K562 (cell line): ENCODE measurements around the gene P2RX3. TPM values are rescaled to one million over a fixed set of nuclear protein-coding genes. Genes with fewer than 3 reads are reported as not detected.

Experiments
- ATAC-seq: fragments of 200-7000 bp; cut with Tn5 transposase; 3 replicates; pipeline ENCODE4 v1.9.1; 2020; ENCODE audit warnings: moderate library complexity
- BruUV-seq: library from RNA; stranded (reverse); fragments of 400-500 nt; replicated peaks from 2 replicates; lab custom pipeline; 2021; lab: Mats Ljungman, UMichigan
- CTCF ChIA-PET: fragments of 300-600 bp; formaldehyde crosslinking; extraction: SDS; loops from one replicate; lab custom pipeline; 2021; ENCODE audit warnings: low intra/inter-chr PET ratio; lab: Yijun Ruan, JAX
- POLR2A ChIA-PET: fragments of 300-600, 350-650 bp; sonication (Branson Sonifier 250); formaldehyde crosslinking; extraction: SDS; loops from one replicate; lab custom pipeline; 2021; ENCODE audit warnings: antibody characterized with exemption, inconsistent platforms; lab: Yijun Ruan, JAX
- DNase-seq, 4 experiments: peaks; one replicate each; pipeline versions ENCODE4 v3.0.0 to v3.0.0-alpha.2; 2011 to 2018; ENCODE audit warnings: low spot score in 3 of 4, mixed read lengths in 3 of 4; ENCODE audit errors: extremely low read depth in 1 of 4
- FAIRE-seq: peaks from 2 replicates; lab custom pipeline; 2011; peaks lifted over from hg19 to GRCh38; lab: Jason Lieb, UNC
- H2AFZ ChIP-seq: 2 replicates; pipeline ENCODE4 v1.6.0; 2011; ENCODE audit warnings: low read depth, low read length, control low read depth, inconsistent platforms
- H3K27ac ChIP-seq: fragments of 200-600 bp; 3 replicates; pipeline ENCODE4 v1.8.0; 2011; ENCODE audit warnings: low read depth, mild to moderate bottlenecking, control low read depth, inconsistent platforms, low read length, moderate library complexity, mixed read lengths; ENCODE audit errors: extremely low read depth
- H3K27me3 ChIP-seq, 2 experiments: fragments of 300-600 bp in 1 of 2; 2 replicates in 1 of 2; 3 replicates in 1 of 2; pipeline versions ENCODE4 v1.6.0 to v1.8.0; 2011; ENCODE audit warnings: inconsistent platforms in 2 of 2, low read length in 2 of 2, mild to moderate bottlenecking in 1 of 2, mixed read lengths in 1 of 2, moderate library complexity in 1 of 2; ENCODE audit not compliant: control insufficient read depth in 2 of 2, insufficient read depth in 2 of 2
- H3K36me3 ChIP-seq: fragments of 300-600 bp; 3 replicates; pipeline ENCODE4 v1.8.0; 2011; ENCODE audit warnings: mild to moderate bottlenecking, low read length, inconsistent platforms; ENCODE audit not compliant: control insufficient read depth, insufficient read depth
- H3K4me1 ChIP-seq, 2 experiments: fragments of 200-600 bp in 1 of 2; replicated peaks in 1 of 2; 2 replicates in 1 of 2; 3 replicates in 1 of 2; pipeline versions ENCODE4 v1.5.1 to v1.8.0; 2011; ENCODE audit warnings: inconsistent platforms in 2 of 2, low read length in 2 of 2, mild to moderate bottlenecking in 1 of 2, mixed read lengths in 1 of 2, moderate library complexity in 1 of 2; ENCODE audit not compliant: control insufficient read depth in 2 of 2, insufficient read depth in 2 of 2
- H3K4me2 ChIP-seq: 2 replicates; pipeline ENCODE4 v1.6.1; 2011; ENCODE audit warnings: low read length, control low read depth, inconsistent platforms, mixed read lengths; ENCODE audit not compliant: insufficient read depth
- H3K4me3 ChIP-seq: fragments of 200-600 bp; sonication (generic), shearing (Covaris generic); 2 replicates; pipeline ENCODE4 v1.5.1; 2016; ENCODE audit warnings: control low read depth, inconsistent platforms
- H3K79me2 ChIP-seq: fragments of 200-600 bp; 3 replicates; pipeline ENCODE4 v1.8.0; 2011; ENCODE audit warnings: low read length, inconsistent platforms; ENCODE audit not compliant: control insufficient read depth, insufficient read depth
- H3K9ac ChIP-seq, 2 experiments: 2 replicates each; pipeline versions ENCODE4 v1.6.0 to v1.6.1; 2011; ENCODE audit warnings: low read depth in 2 of 2, low read length in 2 of 2, control low read depth in 1 of 2, inconsistent platforms in 1 of 2, mild to moderate bottlenecking in 1 of 2, mixed read lengths in 1 of 2; ENCODE audit not compliant: insufficient read depth in 1 of 2
- H3K9me1 ChIP-seq: one replicate; pipeline ENCODE4 v1.6.0; 2011; ENCODE audit warnings: inconsistent platforms, mild to moderate bottlenecking, low read length, moderate library complexity; ENCODE audit not compliant: control insufficient read depth, insufficient read depth
- H3K9me3 ChIP-seq: replicated peaks from 2 replicates; pipeline ENCODE4 v1.5.1; 2011; ENCODE audit warnings: low read depth, low read length, inconsistent platforms; ENCODE audit not compliant: control insufficient read depth, insufficient read depth
- H4K20me1 ChIP-seq: replicated peaks from 2 replicates; pipeline ENCODE4 v1.6.1; 2011; ENCODE audit warnings: low read length, inconsistent platforms, mixed read lengths; ENCODE audit not compliant: control insufficient read depth, insufficient read depth
- CBX3 ChIP-seq, 2 experiments: IDR thresholded peaks; 1 replicate in 1 of 2; 2 replicates in 1 of 2; pipeline ENCODE4 v1.6.1; 2012; ENCODE audit warnings: inconsistent platforms in 2 of 2, low read length in 2 of 2, borderline replicate concordance in 1 of 2, control low read depth in 1 of 2
- GTF2A2 ChIP-seq: IDR thresholded peaks from 2 replicates; pipeline ENCODE4 v1.6.1; 2016; ENCODE audit warnings: mild to moderate bottlenecking, missing genetic modification characterization, missing compliant biosample characterization
- HOXB6 ChIP-seq: fragments of 250-450 bp; sonication (Bioruptor Pico); IDR thresholded peaks from 2 replicates; pipeline ENCODE4 v1.5.1; 2022; ENCODE audit warnings: mild to moderate bottlenecking, borderline replicate concordance
- NFIC ChIP-seq: fragments of 450-650 bp; IDR thresholded peaks from 2 replicates; pipeline ENCODE4 v1.6.1; 2017; ENCODE audit warnings: mild to moderate bottlenecking, inconsistent platforms
- SP2 ChIP-seq: IDR thresholded peaks from 2 replicates; pipeline ENCODE4 v1.6.1; 2011; ENCODE audit warnings: mild to moderate bottlenecking, low read depth, low read length, moderate library complexity; ENCODE audit not compliant: poor library complexity, severe bottlenecking; ENCODE audit errors: extremely low read depth
- ZBTB7A ChIP-seq: IDR thresholded peaks from 2 replicates; pipeline ENCODE4 v1.6.1; 2011; ENCODE audit warnings: low read depth, mild to moderate bottlenecking, low read length, moderate library complexity, borderline replicate concordance; ENCODE audit not compliant: control insufficient read depth
- ZEB2 ChIP-seq: fragments of 450-650 bp; IDR thresholded peaks from 2 replicates; pipeline ENCODE4 v1.6.1; 2016
- ZNF212 ChIP-seq: fragments of 450-650 bp; formaldehyde crosslinking; IDR thresholded peaks from 2 replicates; pipeline ENCODE4 v1.4.0; 2020; ENCODE audit warnings: mild to moderate bottlenecking
- ZNF224 ChIP-seq: sonication (generic); formaldehyde crosslinking; IDR thresholded peaks from 2 replicates; pipeline ENCODE4 v1.8.0; 2022; ENCODE audit warnings: mild to moderate bottlenecking, missing genetic modification reagents
- WGBS: fragments of 100-300 bp; shearing (Covaris generic); methylation state at CpG from one replicate; pipeline ENCODE4 v1.1.6; 2016; ENCODE audit warnings: low coverage, mixed read lengths; ENCODE audit not compliant: insufficient coverage; ENCODE audit errors: missing lambda C conversion rate; 5-methylcytosine and 5-hydroxymethylcytosine counted together
- in situ Hi-C: fragments of 300-500 bp; cut with MboI; formaldehyde crosslinking; loops from 4 replicates; pipeline ENCODE4 v1.15.0; 2018; ENCODE audit warnings: inconsistent platforms, mixed read lengths
- intact Hi-C: fragments of 100-400 bp; cut with micrococcal nuclease; formaldehyde crosslinking; loops from 2 replicates; pipeline ENCODE4 v1.14.2; 2022
- polyA plus RNA-seq, 8 experiments: library from polyadenylated mRNA; depleted of rRNA in 4 of 8; stranded (reverse) in 5 of 8; unstranded in 3 of 8; fragments of >200 nt; fragmentation: Nextera tagmentation in 2 of 8; fragmentation: Illumina TruSeq in 1 of 8; extraction: Ambion mirVana in 2 of 8; extraction: Trizol in 1 of 8; gene quantifications; 2 replicates each; pipeline versions ENCODE4 v1.2.1 to v1.2.3, GENCODE V29; 2011 to 2014; ENCODE audit warnings: inconsistent platforms in 1 of 8, missing spikeins in 1 of 8
- total RNA-seq, 7 experiments: library from RNA; depleted of rRNA in 6 of 7; stranded (reverse); fragments of >200 nt in 6 of 7; fragmentation: Illumina TruSeq in 2 of 7; extraction: Trizol in 2 of 7; gene quantifications; 2 replicates each; pipeline versions ENCODE4 v1.2.1 to v1.2.3, GENCODE V29; 2011 to 2021; ENCODE audit warnings: low replicate concordance in 1 of 7
- TF ChIP-seq, protein P1 (sequence below): sonication (generic); formaldehyde crosslinking; IDR thresholded peaks from 2 replicates; pipeline ENCODE4 v1.8.0; 2022; ENCODE audit warnings: mild to moderate bottlenecking, low read depth, missing genetic modification reagents
- TF ChIP-seq, protein P2 (sequence below): fragments of 200-800 bp; sonication (Bioruptor generic); IDR thresholded peaks from 2 replicates; pipeline ENCODE4 v1.6.1; 2017; ENCODE audit warnings: missing genetic modification characterization, missing compliant biosample characterization
- TF ChIP-seq, protein P3 (sequence below): fragments of 250-450 bp; sonication (Bioruptor Pico); IDR thresholded peaks from 2 replicates; pipeline ENCODE4 v1.6.1; 2021; ENCODE audit warnings: mild to moderate bottlenecking

The P2RX3 gene
- total and polyA plus RNA-seq, 9 of the 15 experiments (the other 6 are each of a cell fraction or from before 2014, with no cell fraction given), result not detected

DNA sequence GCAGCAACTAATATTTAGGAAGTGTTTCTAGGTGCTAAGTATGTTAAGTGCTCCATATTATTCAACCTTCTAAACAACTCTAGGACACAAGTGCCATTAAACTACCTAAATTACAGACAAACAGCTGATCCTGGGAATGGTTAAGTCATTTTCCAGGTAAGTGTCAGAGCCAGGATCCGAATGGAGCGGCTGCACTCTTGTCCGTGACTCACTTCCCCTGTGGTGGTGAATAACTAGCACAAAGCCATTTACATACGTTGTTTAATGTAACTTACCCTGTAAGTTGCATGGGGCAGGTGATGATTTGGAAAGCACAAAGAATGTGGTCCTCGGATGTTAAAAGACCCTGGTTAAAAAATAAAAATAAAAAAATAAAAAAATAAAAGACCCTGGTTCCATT is 61.1 kb downstream of the P2RX3 start:
- H3K9me3 ChIP-seq, result no peaks in the 10 kb centered on the region
- no peaks in the 10 kb centered on the region for H3K79me2 ChIP-seq
- H3K27ac ChIP-seq, result no peak overlapping the region
- intact Hi-C loops (no loop called here), in situ Hi-C loops (no loop called here)
- ChIA-PET POLR2A (interaction anchor here (1.0 to 1.3 kb wide), 4 partner anchors 9 to 29 kb away, joined by 3 to 4 read pairs (median 4); partner anchors contain the start of gene PRG2), CTCF (no interaction called here)
- no peak for DNase-seq
- FAIRE-seq, result no peak
- H3K4me1 ChIP-seq, result peaks cover 46 to 57% of the 10 kb centered on the region in 2 experiments
- no peaks in the 10 kb centered on the region; a peak in 1 of 5 replicates for H3K27me3 ChIP-seq
- H3K9ac ChIP-seq, result no peak overlapping the region
- no peak overlapping the region for H3K4me3 ChIP-seq
- BruUV-seq, result no TSS peak
- H3K9me1 ChIP-seq, result no peaks in the 10 kb centered on the region
- ATAC-seq, result no peak
- H3K4me2 ChIP-seq, result no peak overlapping the region
- TF ChIP-seq SP2 (no peak), HOXB6 (CRISPR knock-in tag) (no peak), CBX3 (IDR thresholded peaks at IDR 0.05; ENCODE audit: borderline replicate concordance in 1 of 2, low read length in 2 of 2) (no peak), ZNF224 (CRISPR knock-in tag) (no peak), ZEB2 (no peak), ZNF212 (CRISPR knock-in tag) (no peak), ZBTB7A (no peak), NFIC (no peak), GTF2A2 (no peak)
- TF ChIP-seq, protein P1, sequence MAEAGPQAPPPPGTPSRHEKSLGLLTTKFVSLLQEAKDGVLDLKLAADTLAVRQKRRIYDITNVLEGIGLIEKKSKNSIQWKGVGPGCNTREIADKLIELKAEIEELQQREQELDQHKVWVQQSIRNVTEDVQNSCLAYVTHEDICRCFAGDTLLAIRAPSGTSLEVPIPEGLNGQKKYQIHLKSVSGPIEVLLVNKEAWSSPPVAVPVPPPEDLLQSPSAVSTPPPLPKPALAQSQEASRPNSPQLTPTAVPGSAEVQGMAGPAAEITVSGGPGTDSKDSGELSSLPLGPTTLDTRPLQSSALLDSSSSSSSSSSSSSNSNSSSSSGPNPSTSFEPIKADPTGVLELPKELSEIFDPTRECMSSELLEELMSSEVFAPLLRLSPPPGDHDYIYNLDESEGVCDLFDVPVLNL (CRISPR knock-in tag), result no peak
- TF ChIP-seq, protein P2, sequence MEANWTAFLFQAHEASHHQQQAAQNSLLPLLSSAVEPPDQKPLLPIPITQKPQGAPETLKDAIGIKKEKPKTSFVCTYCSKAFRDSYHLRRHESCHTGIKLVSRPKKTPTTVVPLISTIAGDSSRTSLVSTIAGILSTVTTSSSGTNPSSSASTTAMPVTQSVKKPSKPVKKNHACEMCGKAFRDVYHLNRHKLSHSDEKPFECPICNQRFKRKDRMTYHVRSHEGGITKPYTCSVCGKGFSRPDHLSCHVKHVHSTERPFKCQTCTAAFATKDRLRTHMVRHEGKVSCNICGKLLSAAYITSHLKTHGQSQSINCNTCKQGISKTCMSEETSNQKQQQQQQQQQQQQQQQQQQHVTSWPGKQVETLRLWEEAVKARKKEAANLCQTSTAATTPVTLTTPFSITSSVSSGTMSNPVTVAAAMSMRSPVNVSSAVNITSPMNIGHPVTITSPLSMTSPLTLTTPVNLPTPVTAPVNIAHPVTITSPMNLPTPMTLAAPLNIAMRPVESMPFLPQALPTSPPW (CRISPR knock-in tag), result no peak
- TF ChIP-seq, protein P3, sequence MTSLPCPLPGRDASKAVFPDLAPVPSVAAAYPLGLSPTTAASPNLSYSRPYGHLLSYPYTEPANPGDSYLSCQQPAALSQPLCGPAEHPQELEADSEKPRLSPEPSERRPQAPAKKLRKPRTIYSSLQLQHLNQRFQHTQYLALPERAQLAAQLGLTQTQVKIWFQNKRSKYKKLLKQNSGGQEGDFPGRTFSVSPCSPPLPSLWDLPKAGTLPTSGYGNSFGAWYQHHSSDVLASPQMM, result no peak
- no peak overlapping the region for H2AFZ ChIP-seq
- no peaks in the 10 kb centered on the region for H4K20me1 ChIP-seq
- peaks cover 4% of the 10 kb centered on the region; the same call in 1 of the 3 replicates for H3K36me3 ChIP-seq
- WGBS, result 55% methylated on average over 5 of the region's 5 CpGs
